Mucosa of descending colon (tissue), 3 donors: ENCODE measurements around the gene KDM4B. TPM values are rescaled to one million over a fixed set of nuclear protein-coding genes. Genes with fewer than 3 reads are reported as not detected.
"Not testable (repeated sequence)": the region's sequence is repeated elsewhere in the genome, so short reads cannot be mapped to it uniquely, and the experiment has no call there.

ENCODE experiments used
- ATAC-seq: fragments of 200-7000 bp; cut with Tn5 transposase; one replicate; pipeline ENCODE4 v1.9.1; 2020; ENCODE audit warnings: mild to moderate bottlenecking, moderate library complexity
- DNase-seq, 3 donors: peaks; one replicate each; pipeline ENCODE4 v3.0.0-alpha.2; 2020
- H3K36me3 ChIP-seq: fragments of 200-600 bp; one replicate; pipeline ENCODE4 v1.8.0; 2021; ENCODE audit warnings: low read depth, mild to moderate bottlenecking
- H3K4me1 ChIP-seq: fragments of 200-600 bp; one replicate; pipeline ENCODE4 v1.8.0; 2021; ENCODE audit warnings: low read depth, mild to moderate bottlenecking
- H3K4me3 ChIP-seq: fragments of 200-600 bp; one replicate; pipeline ENCODE4 v1.8.0; 2021; ENCODE audit warnings: mild to moderate bottlenecking
- H3K9me3 ChIP-seq: fragments of 200-600 bp; one replicate; pipeline ENCODE4 v1.8.0; 2021; ENCODE audit warnings: mild to moderate bottlenecking
- CTCF ChIP-seq: fragments of 200-600 bp; IDR thresholded peaks from one replicate; pipeline ENCODE4 v1.8.0; 2022; ENCODE audit warnings: antibody characterized with exemption, mild to moderate bottlenecking
- intact Hi-C, 2 donors: fragments of 100-400 bp; cut with DNase I in 1 of 2; cut with micrococcal nuclease in 1 of 2; formaldehyde crosslinking; loops; one replicate each; pipeline versions ENCODE4 v1.11.0 to v1.11.1; 2022; cut with DNase I, micrococcal nuclease
- total RNA-seq, 3 donors: library from RNA; stranded (reverse); fragmentation: NEBNext Ultra II Directional in 2 of 3; extraction: Animal tissue kit (Norgen Biotek cat#: 25700) in 2 of 3; gene quantifications; one replicate each; pipeline versions ENCODE4 v1.2.1 to v1.2.4, GENCODE V29; 2021 to 2023
- donor health status: DM: no; HTN: no; CAD: no; lungs with moderate emphysema.
- donor health status: DM: no; HTN: no; CAD: no.
- donor health status: DM: no; HTN: yes; CAD: no.

The KDM4B gene
- total RNA-seq, 3 donors from 2014 or later, result 42.7 to 53.8 (median 50.0) TPM

DNA sequence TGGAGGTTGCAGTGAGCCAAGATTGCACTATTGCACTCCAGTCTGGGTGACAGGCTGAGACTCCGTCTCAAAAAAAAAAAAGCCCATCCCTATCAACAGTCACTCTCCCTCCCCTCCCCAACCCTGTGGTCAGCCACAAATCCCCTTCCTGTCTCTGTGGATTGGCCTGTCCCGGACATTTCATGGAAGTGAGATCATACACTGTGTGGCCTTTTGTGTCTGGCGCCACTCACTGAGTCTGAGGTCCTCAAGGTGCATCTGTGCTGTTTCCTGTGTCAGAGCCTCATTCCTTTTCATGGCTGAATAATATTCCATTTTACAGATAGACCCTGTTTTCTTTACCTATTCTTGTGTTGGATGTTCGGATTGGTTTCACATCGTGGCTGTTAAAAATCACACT lies 222.2 kb downstream of the KDM4B start:
- ATAC-seq, result no peak
- H3K4me1 ChIP-seq, result no peaks in the 10 kb centered on the region
- no peak for TF ChIP-seq CTCF
- no peak overlapping the region for H3K4me3 ChIP-seq
- no peak for DNase-seq
- intact Hi-C loops, result no loop called here
- H3K36me3 ChIP-seq, result no peaks in the 10 kb centered on the region
- no peaks in the 10 kb centered on the region for H3K9me3 ChIP-seq

- TF ChIP-seq CTCF, result no peak
- ATAC-seq (no peak), DNase-seq (no peak)
- intact Hi-C loops, result no loop called here
- H3K9me3 ChIP-seq, result no peaks in the 10 kb centered on the region
- H3K4me1 ChIP-seq, result no peaks in the 10 kb centered on the region
- no peaks in the 10 kb centered on the region for H3K36me3 ChIP-seq
- H3K4me3 ChIP-seq, result no peak overlapping the region
Observed at GRCh38 chr19:5192568-5192967, 223.7 kb downstream of the KDM4B start.

GRCh38 chr19:5193192-5193591 lies 224.3 kb downstream of the KDM4B start:
- intact Hi-C loops, result no loop called here
- DNase-seq, result no peak
- TF ChIP-seq CTCF, result no peak
- Histone ChIP-seq H3K9me3 (no peaks in the 10 kb centered on the region), H3K4me1 (no peaks in the 10 kb centered on the region), H3K36me3 (no peaks in the 10 kb centered on the region), H3K4me3 (no peak overlapping the region)
- ATAC-seq, result no peak

DNA sequence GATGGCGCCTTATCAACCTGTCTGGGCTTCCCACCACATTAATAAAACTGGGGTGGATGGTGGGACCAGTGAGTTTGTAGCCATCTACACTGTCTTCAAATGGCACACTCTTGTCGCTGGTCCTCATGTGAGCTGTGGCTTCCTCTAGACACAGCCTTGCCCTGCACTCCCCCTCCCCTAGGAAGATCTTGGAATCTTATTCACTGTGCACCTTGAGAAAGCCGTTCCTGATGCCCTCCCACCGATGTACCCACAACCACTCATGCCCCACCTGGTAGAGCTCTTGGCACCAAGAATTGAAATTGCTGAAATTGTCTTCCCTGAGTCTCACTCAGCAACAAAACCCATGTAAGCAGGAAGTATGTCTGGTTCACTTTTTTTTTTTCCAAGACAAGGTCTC lies 225.7 kb downstream of the KDM4B start:
- ATAC-seq, result no peak
- H3K4me1 ChIP-seq, result no peaks in the 10 kb centered on the region
- no peaks in the 10 kb centered on the region for H3K9me3 ChIP-seq
- no peak for TF ChIP-seq CTCF
- no peak for DNase-seq
- intact Hi-C loops, result no loop called here
- no peaks in the 10 kb centered on the region for H3K36me3 ChIP-seq
- no peak overlapping the region for H3K4me3 ChIP-seq

DNA sequence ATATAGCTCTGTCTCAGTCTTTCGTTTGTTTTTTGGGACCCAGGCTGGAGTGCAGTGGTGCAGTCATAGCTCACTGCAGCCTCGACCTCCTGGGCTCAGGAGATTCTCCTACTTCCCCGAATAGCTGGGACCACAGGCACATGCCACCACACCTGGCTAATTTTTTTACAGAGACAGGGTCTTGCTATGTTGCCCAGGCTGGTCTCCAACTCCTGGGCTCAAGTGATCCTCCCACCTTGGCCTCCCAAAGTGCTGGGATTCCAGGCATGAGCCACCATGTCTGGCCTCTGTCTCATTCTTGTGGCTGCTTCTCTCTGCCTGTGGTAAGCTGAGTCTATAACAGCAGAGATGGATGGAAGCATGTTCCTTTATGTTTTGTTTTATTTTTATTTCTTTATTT lies 226.7 kb downstream of the KDM4B start:
- intact Hi-C loops, H3K4me3 ChIP-seq, H3K9me3 ChIP-seq, ATAC-seq, H3K36me3 ChIP-seq, H3K4me1 ChIP-seq, DNase-seq: not testable (repeated sequence)

- H3K4me3 ChIP-seq, result no peak overlapping the region
- intact Hi-C loops, result no loop called here
- H3K36me3 ChIP-seq, result no peaks in the 10 kb centered on the region
- H3K9me3 ChIP-seq, result peaks cover 18% of the 10 kb centered on the region
- TF ChIP-seq CTCF, result no peak
- ATAC-seq (no peak), DNase-seq (no peak)
- no peaks in the 10 kb centered on the region for H3K4me1 ChIP-seq
Observed at GRCh38 chr19:5196832-5197231, 227.9 kb downstream of the KDM4B start.
